Left lung (tissue), 10 donors: ENCODE measurements around the gene CBLN4. TPM values are rescaled to one million over a fixed set of nuclear protein-coding genes. Genes with fewer than 3 reads are reported as not detected.

Source experiments
- ATAC-seq: fragments of 200-7000 bp; cut with Tn5 transposase; one replicate; pipeline ENCODE4 v1.9.1; 2020; ENCODE audit warnings: moderate library complexity
- DNase-seq, 4 donors: peaks; one replicate each; pipeline ENCODE4 v3.0.0-alpha.2; 2013 to 2020
- H3K27ac ChIP-seq, 2 donors: fragments of 200-600 bp; sonication (generic) in 1 of 2; one replicate each; pipeline versions ENCODE4 v1.5.0 to v1.8.0; 2020 to 2021
- H3K27me3 ChIP-seq, 2 donors: fragments of 200-600 bp; sonication (generic) in 1 of 2; one replicate each; pipeline versions ENCODE4 v1.5.0 to v1.8.0; 2020 to 2021
- H3K36me3 ChIP-seq, 2 donors: fragments of 200-600 bp; sonication (generic) in 1 of 2; one replicate each; pipeline versions ENCODE4 v1.5.0 to v1.8.0; 2020 to 2021
- H3K4me1 ChIP-seq, 2 donors: fragments of 200-600 bp; one replicate each; pipeline ENCODE4 v1.8.0; 2021
- H3K4me3 ChIP-seq, 2 donors: fragments of 200-600 bp; sonication (generic) in 1 of 2; one replicate each; pipeline versions ENCODE4 v1.5.0 to v1.8.0; 2020 to 2021; ENCODE audit warnings: mild to moderate bottlenecking in 1 of 2
- H3K9me3 ChIP-seq, 2 donors: fragments of 200-600 bp; sonication (generic) in 1 of 2; one replicate each; pipeline versions ENCODE4 v1.5.0 to v1.8.0; 2020 to 2021
- CTCF ChIP-seq, 2 donors: fragments of 200-600 bp; sonication (generic) in 1 of 2; IDR thresholded peaks; one replicate each; pipeline versions ENCODE4 v1.5.0 to v1.8.0; 2021; ENCODE audit warnings: antibody characterized with exemption in 2 of 2
- intact Hi-C, 2 donors: fragments of 100-400 bp; cut with DNase I; formaldehyde crosslinking; loops; one replicate each; pipeline versions ENCODE4 v1.11.2 to v1.14.2; 2022
- polyA plus RNA-seq, 6 donors: library from polyadenylated mRNA; unstranded; fragments of 120-200 nt; gene quantifications; one replicate each; pipeline ENCODE4 v1.2.1, GENCODE V29; 2013; ENCODE audit not compliant: insufficient read length in 6 of 6
- total RNA-seq, 2 donors: library from RNA; stranded (reverse); fragmentation: NEBNext Ultra II Directional; extraction: Animal tissue kit (Norgen Biotek cat#: 25700); gene quantifications; one replicate each; pipeline ENCODE4 v1.2.1, GENCODE V29; 2021
- donor health status: DM: no; HTN: yes; CAD: no.
- donor health status: DM: no; HTN: no; CAD: no.

CBLN4 gene
- total and polyA plus RNA-seq, 8 donors = 0.06 to 4.7 (median 0.27) TPM

GRCh38 chr20:56002908-56003800, 2.2 kb downstream of the CBLN4 start:
- no peak overlapping the region for H3K4me3 ChIP-seq
- H3K9me3 ChIP-seq = no peaks in the 10 kb centered on the region
- no peak overlapping the region for H3K27ac ChIP-seq
- peaks cover 0 to 6% of the 10 kb centered on the region in 2 donors for H3K4me1 ChIP-seq
- peak; percentile 56 for ATAC-seq
- intact Hi-C loops = no loop called here
- no peaks in the 10 kb centered on the region for H3K36me3 ChIP-seq
- peak in 2 of 4 donors; percentile 11 to 75 for DNase-seq
- TF ChIP-seq CTCF (IDR thresholded peaks at IDR 0.05) = no peak
- H3K27me3 ChIP-seq = peaks cover 41 to 61% of the 10 kb centered on the region in 2 donors

GRCh38 chr20:56001890-56002289, 3.4 kb downstream of the CBLN4 start:
- no peaks in the 10 kb centered on the region for H3K9me3 ChIP-seq
- TF ChIP-seq CTCF (IDR thresholded peaks at IDR 0.05) = no peak
- peaks cover 41 to 52% of the 10 kb centered on the region in 2 donors for H3K27me3 ChIP-seq
- intact Hi-C loops = no loop called here
- peaks cover 0 to 6% of the 10 kb centered on the region in 2 donors for H3K4me1 ChIP-seq
- DNase-seq = no peak
- H3K27ac ChIP-seq = no peak overlapping the region
- ATAC-seq = no peak
- no peaks in the 10 kb centered on the region for H3K36me3 ChIP-seq
- H3K4me3 ChIP-seq = no peak overlapping the region

GRCh38 chr20:56001106-56001785, 4.1 kb downstream of the CBLN4 start:
- peak; percentile 49 for ATAC-seq
- intact Hi-C loops = no loop called here
- TF ChIP-seq CTCF (IDR thresholded peaks at IDR 0.05) = no peak

GRCh38 chr20:55978550-55978949, 26.8 kb downstream of the CBLN4 start:
- intact Hi-C loops = no loop called here
- no peaks in the 10 kb centered on the region for H3K36me3 ChIP-seq
- peaks cover 0 to 7% of the 10 kb centered on the region in 2 donors for H3K4me1 ChIP-seq
- no peak for DNase-seq
- no peak for TF ChIP-seq CTCF (IDR thresholded peaks at IDR 0.05)
- H3K4me3 ChIP-seq = no peak overlapping the region
- no peaks in the 10 kb centered on the region for H3K27me3 ChIP-seq
- peak; percentile 52 for ATAC-seq
- H3K9me3 ChIP-seq = no peaks in the 10 kb centered on the region
- H3K27ac ChIP-seq = no peak overlapping the region

More at GRCh38 chr20:56001106-56001785, 4.1 kb downstream of the CBLN4 start:
- no peak for DNase-seq
- Histone ChIP-seq H3K36me3 (no peaks in the 10 kb centered on the region), H3K9me3 (no peaks in the 10 kb centered on the region), H3K27ac (no peak overlapping the region), H3K4me3 (no peak overlapping the region), H3K27me3 (peaks cover 36 to 45% of the 10 kb centered on the region in 2 donors), H3K4me1 (peaks cover 0 to 6% of the 10 kb centered on the region in 2 donors)
